ENCODE data around the gene MMUT.

DNA sequence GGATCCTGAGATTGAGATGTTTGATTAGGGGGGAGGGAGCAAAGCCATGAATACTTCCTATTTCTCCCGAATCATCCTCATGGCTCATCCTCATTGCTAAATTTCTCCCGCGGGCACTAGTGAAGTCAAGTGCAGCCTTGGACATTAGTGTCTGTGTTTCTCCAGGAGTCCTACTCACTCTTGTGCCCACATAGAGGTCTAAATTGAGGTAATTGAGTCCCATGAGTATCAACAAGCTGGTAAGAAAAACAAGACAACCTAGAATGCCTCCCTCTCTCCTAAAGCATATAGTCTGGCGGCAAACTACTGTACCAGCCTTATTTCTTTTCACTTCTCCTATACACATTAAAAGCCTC, 537 bp upstream of the MMUT start:
- TF ChIP-seq, protein P1, sequence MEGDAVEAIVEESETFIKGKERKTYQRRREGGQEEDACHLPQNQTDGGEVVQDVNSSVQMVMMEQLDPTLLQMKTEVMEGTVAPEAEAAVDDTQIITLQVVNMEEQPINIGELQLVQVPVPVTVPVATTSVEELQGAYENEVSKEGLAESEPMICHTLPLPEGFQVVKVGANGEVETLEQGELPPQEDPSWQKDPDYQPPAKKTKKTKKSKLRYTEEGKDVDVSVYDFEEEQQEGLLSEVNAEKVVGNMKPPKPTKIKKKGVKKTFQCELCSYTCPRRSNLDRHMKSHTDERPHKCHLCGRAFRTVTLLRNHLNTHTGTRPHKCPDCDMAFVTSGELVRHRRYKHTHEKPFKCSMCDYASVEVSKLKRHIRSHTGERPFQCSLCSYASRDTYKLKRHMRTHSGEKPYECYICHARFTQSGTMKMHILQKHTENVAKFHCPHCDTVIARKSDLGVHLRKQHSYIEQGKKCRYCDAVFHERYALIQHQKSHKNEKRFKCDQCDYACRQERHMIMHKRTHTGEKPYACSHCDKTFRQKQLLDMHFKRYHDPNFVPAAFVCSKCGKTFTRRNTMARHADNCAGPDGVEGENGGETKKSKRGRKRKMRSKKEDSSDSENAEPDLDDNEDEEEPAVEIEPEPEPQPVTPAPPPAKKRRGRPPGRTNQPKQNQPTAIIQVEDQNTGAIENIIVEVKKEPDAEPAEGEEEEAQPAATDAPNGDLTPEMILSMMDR (conservative IDR thresholded peaks at IDR 0.05), result no peak
- no peak for TF ChIP-seq ZFX (IDR thresholded peaks at IDR 0.05)

All from C4-2B (cell line).